Suprapubic skin (tissue), 3 donors: ENCODE measurements around the gene ZFAND3.

Experiments
- EP300 ChIP-seq: sonication (generic); formaldehyde crosslinking; IDR thresholded peaks from one replicate; pipeline ENCODE4 v1.6.1; 2017; ENCODE audit warnings: antibody characterized with exemption
- TF ChIP-seq, protein P1 (sequence below), 2 donors: fragments of 200-600 bp in 1 of 2; fragments of 450-650 bp in 1 of 2; sonication (generic) in 1 of 2; IDR thresholded peaks; one replicate each; pipeline ENCODE4 v1.5.1; 2016 to 2019; ENCODE audit warnings: antibody characterized with exemption in 2 of 2, mild to moderate bottlenecking in 1 of 2, moderate library complexity in 1 of 2

DNA sequence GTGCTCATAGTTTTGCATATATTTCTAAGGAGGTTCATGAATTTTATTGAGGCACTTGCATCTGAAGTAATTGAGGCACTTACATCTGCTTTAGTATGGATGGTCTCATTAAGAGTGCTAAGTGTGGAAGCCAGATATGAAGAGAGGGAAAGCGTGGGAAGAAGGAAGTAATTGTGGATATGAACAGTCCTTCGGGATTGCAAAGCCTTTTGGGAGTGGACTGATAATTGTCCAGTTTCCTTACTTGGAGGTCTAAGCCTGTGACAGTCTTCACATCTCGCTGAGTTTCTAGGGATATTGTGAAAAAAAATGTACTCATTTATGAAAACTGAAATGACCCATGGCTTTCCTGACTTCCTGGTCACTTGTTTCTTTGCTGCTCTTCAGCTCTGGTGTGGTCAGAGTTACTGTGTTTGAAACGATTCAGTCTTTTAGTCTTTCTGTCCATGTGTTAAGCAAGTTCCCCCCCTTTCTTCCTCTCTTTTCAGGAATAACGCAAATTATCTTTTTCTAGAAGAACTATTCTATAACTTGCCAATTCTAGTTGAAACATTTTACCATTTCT is 137.3 kb downstream of the ZFAND3 start:
- TF ChIP-seq, protein P1, sequence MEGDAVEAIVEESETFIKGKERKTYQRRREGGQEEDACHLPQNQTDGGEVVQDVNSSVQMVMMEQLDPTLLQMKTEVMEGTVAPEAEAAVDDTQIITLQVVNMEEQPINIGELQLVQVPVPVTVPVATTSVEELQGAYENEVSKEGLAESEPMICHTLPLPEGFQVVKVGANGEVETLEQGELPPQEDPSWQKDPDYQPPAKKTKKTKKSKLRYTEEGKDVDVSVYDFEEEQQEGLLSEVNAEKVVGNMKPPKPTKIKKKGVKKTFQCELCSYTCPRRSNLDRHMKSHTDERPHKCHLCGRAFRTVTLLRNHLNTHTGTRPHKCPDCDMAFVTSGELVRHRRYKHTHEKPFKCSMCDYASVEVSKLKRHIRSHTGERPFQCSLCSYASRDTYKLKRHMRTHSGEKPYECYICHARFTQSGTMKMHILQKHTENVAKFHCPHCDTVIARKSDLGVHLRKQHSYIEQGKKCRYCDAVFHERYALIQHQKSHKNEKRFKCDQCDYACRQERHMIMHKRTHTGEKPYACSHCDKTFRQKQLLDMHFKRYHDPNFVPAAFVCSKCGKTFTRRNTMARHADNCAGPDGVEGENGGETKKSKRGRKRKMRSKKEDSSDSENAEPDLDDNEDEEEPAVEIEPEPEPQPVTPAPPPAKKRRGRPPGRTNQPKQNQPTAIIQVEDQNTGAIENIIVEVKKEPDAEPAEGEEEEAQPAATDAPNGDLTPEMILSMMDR (IDR thresholded peaks at IDR 0.05): no peak
- no peak for TF ChIP-seq EP300
